Measurements from ENCODE around the gene KAT5.
"Not testable (repeated sequence)": the region's sequence is repeated elsewhere in the genome, so short reads cannot be mapped to it uniquely, and the experiment has no call there.

Gene KAT5

GRCh38 chr11:65711785-65712632 lies at the start of gene KAT5:
TSS of gene KAT5 (plus strand) at chr11:65712252. CDS start at chr11:65712268, 16 bp downstream.
- peak; percentile 96 to 97 for DNase-seq

- DNase-seq, result peak; percentile 72 to 85
Measured at GRCh38 chr11:65662799-65663638, 49.0 kb upstream of the KAT5 start, which contains the start of gene RELA. TSS of gene RELA (minus strand) at chr11:65662916. CDS start at chr11:65662832, 84 bp downstream.

GRCh38 chr11:65663639-65664200 lies 48.3 kb upstream of the KAT5 start:
- peak in 1 of 2 experiments; percentile 56 for DNase-seq

DNA sequence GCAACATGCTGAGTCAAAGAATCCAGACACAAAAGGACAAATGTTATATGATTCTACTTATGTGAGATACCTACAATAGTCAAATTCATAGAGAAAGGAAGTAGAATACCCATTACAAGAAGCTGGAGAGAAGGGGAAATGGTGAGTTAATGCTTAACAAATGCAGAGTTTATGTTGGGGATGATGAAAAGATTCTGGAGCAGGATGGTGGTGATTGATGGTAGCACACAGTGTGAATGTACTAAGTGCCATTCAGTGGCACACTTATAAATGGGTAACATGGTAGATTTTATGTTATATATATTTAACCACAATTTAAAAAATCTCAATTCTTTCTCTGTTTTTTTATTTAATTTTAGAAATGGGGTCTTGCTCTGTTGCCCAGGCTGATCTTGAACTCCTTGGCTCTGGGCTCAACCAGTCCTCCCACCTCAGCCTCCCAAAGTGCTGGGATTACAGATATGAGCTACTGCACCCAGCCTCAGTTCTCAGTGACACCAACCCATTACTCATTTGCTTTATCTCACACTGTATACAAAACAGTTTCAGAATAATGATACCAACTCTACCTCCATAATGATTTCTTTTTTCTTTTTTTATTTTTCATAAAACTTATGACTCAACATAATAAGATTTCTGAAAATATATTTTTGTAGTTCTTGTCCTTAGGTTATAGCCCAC lies 39.7 kb upstream of the KAT5 start:
- DNase-seq, result no peak

DNA sequence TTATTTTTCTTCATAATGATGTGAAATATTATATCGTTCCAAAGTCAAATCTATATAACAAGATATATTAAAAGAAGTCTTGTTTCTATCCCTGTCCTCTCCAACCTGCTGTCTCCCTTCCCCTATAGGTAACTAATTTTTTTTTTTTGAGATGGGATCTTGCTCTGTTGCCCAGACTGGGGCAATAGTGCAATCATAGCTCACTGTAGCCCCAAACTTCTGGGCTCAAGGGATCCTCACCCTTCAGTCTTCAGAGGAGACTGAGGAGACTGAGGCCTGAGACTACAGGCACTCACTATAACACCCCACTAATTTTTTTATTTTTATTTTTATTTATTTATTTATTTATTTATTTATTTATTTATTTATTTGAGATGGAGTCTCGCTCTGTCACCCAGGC lies 39.1 kb upstream of the KAT5 start:
- DNase-seq, result no peak

DNA sequence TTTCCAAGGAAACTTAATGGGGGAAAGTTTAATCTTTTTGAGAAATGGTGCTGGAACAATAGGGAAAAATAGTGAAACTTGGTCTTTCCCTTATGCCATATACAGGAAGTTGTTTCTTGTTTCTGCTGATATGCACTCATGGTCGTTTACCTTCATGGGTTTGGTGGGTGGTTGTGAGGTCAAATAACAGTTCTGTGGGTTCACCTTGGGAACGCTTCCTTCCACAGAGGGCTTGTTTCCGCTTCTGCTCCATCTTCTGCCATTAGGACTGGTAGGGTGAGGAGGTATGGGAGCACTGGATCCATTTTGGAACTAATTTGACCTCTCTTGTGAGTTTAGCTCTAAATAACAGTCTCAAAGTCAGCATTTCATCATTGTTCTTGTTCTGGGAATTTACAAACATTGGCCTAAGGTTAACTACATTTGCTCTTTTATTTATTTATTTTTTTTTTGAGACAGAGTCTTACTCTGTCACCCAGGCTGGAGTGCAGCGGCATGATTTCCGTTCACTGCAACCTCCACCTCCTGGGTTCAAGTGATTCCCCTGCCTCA lies 31.8 kb upstream of the KAT5 start:
- no peak for DNase-seq

DNA sequence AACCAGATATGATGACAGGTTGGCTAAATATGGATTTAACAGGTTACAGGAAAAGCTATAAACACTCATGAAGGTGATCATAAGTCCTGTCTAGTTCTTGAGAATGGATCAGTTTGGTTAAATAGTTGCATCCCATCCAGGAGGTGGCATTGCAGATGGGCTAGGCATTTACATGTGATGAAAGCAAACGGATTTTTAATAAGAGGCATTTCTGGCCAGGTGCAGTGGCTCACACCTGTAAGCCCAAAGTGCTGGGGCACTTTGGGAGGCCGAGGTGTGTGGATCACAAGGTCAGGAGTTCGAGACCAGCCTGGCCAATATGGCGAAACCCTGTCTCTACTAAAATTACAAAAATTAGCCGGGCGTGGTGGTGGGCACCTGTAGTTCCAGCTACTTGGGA lies 28.6 kb upstream of the KAT5 start:
- DNase-seq, result not testable (repeated sequence)

GRCh38 chr11:65685981-65686380 lies 26.1 kb upstream of the KAT5 start:
- no peak for DNase-seq

DNA sequence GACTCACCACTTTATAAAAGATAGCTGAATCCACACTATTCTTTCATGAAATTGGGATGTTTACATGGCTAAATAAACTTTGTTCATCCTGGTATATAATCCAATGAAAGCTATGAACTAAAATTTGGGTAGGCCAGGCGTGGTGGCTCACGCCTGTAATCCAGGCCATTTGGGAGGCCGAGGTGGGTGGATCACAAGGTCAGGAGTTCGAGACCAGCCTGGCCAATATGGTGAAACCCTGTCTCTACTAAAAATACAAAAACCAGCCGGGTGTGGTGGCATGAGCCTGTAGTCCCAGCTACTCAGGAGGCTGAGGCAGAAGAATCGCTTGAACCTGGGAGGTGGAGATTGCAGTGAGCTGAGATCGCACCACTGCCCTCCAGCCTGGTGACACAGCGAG lies 20.2 kb upstream of the KAT5 start:
- DNase-seq, result not testable (repeated sequence)

GRCh38 chr11:65692367-65692766 lies 19.7 kb upstream of the KAT5 start:
- DNase-seq, result no peak

GRCh38 chr11:65695459-65696241 lies 16.4 kb upstream of the KAT5 start:
- no peak for DNase-seq

- no peak for DNase-seq
Measured at GRCh38 chr11:65696802-65697552, 15.1 kb upstream of the KAT5 start.

DNA sequence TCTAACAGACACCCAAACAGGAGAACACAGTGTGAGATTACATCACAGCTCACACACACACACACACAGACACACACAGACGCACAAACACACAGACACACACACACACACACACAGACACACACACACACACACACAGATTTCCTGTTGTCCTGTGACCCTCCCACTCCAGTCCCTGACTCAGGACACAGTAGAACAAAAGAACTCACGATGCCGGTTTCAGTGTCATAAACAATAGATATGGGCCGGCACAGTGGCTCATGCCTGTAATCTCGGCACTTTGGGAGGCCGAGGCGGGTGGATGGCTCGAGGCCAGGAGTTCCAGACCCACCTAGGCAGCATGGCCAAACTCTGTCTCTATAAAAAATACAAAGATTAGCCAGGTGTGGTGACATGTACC lies 13.8 kb upstream of the KAT5 start:
- DNase-seq, result no peak

DNA sequence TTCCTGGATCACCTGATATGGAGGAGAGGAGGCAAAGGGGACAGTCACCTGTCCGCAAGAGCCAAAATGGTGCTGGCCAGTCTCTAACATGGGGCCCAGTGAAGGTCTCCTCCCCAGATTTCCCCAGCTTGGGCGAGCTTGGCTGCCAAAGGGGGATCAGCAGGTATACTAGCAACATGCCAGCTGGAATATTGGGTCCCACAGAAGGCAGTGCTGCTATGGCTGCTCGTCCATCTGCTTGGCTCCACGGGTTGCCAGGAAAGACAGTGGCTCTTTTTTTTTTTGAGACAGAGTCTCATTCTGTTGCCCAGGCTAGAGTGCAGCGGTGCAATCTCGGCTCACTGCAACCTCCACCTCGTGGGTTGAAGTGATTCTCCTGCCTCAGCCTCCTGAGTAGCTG lies 12.7 kb upstream of the KAT5 start:
- no peak for DNase-seq

GRCh38 chr11:65700399-65700798 lies 11.7 kb upstream of the KAT5 start:
- DNase-seq, result no peak

- no peak for DNase-seq
Measured at GRCh38 chr11:65701686-65702085, 10.4 kb upstream of the KAT5 start.

GRCh38 chr11:65703846-65704245 lies 8.2 kb upstream of the KAT5 start:
- no peak for DNase-seq

GRCh38 chr11:65706303-65706763 lies 5.7 kb upstream of the KAT5 start:
- peak in 1 of 2 experiments; percentile 42 for DNase-seq

GRCh38 chr11:65707002-65707401 lies 5.0 kb upstream of the KAT5 start:
- not testable (repeated sequence) for DNase-seq

- no peak for DNase-seq
Measured at GRCh38 chr11:65708451-65708850, 3.6 kb upstream of the KAT5 start.

DNA sequence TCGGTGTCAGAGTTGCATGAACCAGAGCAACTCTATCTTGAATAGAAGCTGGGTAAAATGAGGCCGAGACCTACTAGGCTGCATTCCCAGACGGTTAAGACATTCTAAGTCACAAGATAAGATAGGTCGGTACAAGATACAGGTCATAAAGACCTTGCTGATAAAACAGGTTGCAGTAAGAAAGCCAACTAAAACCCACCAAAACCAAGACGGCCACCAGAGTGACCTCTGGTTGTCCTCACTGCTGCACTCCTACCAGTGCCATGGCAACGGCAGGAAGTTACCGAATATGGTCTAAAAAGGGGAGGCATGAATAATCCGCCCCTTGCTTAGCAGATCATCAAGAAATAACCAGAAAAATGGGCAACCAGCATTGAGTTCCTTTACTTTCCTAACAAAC lies 2.4 kb upstream of the KAT5 start:
- no peak for DNase-seq
